Fibroblast of skin of abdomen (primary cell): ENCODE results near the gene EEF2KMT. TPM values are rescaled to one million over a fixed set of nuclear protein-coding genes. Genes with fewer than 3 reads are reported as not detected.
"Not testable (repeated sequence)": the region's sequence is repeated elsewhere in the genome, so short reads cannot be mapped to it uniquely, and the experiment has no call there.

Source experiments
- DNase-seq: peaks from one replicate; pipeline ENCODE4 v3.0.0-alpha.2; 2013
- polyA plus RNA-seq, 2 experiments: library from polyadenylated mRNA; unstranded; fragments of 120-200 nt; gene quantifications; one replicate each; pipeline ENCODE4 v1.2.1, GENCODE V29; 2013; ENCODE audit not compliant: insufficient read length in 2 of 2

The EEF2KMT gene, protein sequence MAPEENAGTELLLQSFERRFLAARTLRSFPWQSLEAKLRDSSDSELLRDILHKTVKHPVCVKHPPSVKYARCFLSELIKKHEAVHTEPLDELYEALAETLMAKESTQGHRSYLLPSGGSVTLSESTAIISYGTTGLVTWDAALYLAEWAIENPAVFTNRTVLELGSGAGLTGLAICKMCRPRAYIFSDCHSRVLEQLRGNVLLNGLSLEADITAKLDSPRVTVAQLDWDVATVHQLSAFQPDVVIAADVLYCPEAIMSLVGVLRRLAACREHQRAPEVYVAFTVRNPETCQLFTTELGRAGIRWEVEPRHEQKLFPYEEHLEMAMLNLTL
- polyA plus RNA-seq (2013, experiment 1 of 2; ENCODE audit: insufficient read length) = 16.6 TPM
- polyA plus RNA-seq (2013, experiment 2 of 2; ENCODE audit: insufficient read length) = 15.1 TPM

DNA sequence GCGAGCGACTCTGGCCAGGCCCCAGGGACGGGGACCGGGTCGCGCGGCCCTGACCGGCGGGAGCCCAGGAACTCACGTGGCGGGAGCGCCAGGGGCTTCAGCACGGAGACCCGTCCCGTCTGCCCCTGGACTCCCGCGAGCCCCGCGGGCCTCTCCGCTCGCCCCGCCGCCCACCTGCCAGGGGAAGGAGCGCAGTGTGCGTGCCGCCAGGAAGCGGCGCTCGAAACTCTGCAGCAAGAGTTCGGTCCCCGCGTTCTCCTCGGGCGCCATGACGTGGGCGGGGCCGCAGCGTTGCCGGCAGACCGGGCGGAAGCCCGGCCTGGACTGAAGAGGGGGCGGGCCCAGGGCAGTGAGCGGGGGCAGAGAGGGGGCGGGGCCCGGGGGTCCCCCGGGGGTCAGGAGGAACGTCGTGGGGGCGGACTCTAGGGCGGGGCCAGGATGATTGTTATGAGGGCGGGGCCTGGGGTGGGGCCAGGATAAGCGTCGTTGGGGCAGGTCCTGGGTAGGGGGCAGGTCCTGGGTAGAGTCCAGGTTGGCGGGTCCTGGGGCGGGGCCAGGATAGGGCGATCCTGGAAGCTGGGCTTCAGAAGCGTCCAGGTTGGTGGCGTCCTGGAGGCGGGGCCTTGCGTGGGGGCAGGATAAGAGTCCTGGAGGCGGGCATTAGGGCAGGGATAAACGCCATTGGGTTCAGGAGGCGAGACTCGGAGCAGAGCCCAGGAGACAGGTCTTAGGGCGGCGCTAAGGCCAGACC lies at the start of gene EEF2KMT:
Gene EEF2KMT (minus strand): TSS at position 326 of the 751 bp plus-strand sequence. CDS start 56 bp downstream, at position 270.
- peak; percentile 100 for DNase-seq

DNA sequence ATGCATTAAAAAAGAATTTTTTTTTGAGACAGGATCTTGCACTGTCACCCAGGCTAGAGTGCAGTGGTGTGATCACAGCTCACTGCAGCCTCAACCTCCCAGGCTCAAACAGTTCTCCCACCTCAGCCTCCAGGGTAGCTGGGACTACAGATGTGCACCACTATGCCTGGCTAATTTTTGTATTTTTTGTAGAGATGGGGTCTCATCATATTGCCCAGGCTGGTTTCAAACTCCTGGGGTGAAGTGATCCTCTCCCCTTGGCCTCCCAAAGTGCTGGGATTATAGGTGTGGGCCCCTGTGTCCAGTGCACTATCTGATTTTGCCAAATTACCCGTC lies 47.0 kb upstream of the EEF2KMT start:
- not testable (repeated sequence) for DNase-seq

DNA sequence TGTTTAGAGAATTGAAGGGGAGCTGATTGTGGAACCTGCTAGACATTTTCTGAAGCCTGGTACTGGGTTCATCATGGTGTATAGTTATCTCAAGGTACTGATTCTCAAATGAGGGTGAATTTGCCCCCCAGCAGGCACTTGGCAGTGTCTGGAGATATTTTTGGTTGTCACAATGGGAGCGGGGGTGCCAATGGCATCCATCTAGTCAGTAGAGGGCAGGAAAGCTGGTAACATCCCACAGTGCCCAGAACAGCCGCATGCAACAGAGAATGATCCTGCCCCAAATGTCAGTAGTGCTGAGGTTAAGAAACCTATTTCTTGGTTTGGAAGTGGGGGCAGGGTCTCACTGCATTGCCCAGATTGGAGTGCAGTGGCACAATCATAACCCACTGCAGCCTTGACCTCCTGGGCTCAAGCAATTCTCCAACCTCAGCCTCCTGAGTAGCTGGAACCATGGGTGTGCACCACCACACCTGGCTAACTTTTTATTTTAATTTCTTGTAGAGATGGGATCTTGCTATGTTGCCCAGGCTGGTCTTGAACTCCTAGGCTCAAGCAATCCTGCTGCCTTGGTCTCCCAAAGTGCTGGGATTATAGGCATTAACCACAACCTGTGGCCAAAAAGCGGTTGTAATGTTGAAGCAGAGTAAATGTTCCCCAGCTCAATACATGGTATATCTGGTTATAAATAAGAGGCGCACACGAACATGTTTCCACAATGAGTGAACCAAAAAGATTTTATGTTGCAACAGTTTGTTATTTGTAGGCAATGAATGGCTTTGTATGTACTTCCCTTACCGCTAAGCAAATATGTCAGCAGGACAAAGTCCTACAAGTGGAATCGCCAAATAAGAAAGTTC lies 46.4 kb upstream of the EEF2KMT start:
- DNase-seq = no peak

DNA sequence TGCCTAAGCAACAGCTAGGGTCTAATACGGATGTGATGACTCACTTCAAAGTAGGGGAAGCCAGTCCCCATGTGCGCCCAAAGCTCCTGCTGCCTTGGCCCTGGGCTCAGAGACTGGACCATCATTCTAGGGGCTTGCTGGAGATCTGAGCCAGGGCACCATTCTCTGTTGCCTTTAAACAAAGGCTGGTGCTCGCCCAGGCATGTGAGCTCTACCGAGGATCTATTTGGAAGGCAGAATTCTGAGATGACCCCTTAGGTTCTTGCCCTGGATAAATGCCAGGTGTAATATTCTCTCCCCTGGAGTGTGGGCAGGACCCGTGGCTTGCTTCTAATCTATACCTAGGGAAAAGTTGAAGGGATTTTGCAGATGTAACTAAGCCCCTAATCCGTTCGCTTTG lies 42.6 kb upstream of the EEF2KMT start:
- not testable (repeated sequence) for DNase-seq

DNA sequence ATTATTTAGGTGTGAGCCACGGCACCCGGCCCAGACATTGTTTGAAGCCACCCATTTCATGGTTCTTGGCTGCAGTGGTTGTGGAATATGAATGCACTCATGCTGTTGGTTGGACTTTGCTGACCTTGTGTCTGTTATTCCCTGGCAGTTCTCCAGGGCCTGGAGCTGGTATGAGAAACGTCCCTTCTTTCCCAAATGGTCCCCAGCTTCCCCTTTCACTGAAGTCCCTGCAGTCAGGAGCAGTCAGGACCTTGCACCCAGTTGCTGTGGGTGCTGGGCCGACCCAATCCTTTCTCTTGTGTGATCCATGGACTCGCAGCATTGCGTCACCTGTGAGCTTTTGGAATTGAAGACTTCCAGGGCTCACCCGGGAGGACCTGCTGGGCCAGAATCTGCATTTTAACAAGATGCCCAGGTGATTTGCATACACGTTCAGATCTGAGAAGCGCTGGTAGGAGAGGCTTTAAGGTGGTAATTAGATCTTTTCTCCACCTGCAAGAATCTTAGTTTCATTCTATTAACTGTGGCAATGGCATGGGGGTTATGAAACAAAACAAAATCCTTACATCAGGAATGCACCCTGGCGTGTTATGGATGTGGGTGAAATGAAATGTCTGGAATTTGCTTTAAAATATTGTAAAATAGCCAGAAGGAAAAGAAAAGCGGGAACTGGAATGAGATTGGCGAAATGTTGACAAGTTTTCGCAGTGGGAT lies 37.3 kb upstream of the EEF2KMT start:
- not testable (repeated sequence) for DNase-seq

DNA sequence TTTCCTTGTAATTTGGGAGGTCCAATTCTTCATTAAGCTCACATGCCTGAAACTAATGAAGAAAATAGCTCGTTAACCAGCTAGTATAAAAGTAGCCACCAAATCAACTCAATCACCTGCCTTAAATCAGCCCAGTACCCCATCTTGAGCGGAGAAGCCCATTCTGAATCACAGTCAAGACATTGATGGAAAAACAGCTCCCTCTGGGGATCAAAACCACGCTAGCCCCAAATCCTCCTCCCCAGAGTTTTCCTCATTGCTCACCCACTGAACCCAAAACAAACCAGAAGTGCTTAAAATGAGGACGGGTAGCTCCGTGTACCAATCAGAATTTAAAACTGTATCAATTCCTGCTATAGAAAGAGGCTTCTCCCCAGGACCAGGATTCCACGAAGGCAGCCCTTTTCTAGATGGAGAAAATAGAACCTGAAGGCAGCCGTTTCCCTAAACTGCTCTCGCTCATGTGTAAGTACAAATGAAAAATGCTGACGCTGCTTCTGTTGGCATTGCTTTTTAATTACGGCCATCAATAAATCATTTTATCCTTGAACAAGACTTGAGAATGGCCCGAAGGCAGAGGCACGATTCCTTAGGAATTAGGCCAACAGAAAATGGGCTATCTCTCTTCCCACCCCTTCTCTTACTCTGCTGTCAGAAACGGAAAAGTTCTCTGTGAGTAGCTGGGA lies 35.5 kb upstream of the EEF2KMT start:
- not testable (repeated sequence) for DNase-seq

DNA sequence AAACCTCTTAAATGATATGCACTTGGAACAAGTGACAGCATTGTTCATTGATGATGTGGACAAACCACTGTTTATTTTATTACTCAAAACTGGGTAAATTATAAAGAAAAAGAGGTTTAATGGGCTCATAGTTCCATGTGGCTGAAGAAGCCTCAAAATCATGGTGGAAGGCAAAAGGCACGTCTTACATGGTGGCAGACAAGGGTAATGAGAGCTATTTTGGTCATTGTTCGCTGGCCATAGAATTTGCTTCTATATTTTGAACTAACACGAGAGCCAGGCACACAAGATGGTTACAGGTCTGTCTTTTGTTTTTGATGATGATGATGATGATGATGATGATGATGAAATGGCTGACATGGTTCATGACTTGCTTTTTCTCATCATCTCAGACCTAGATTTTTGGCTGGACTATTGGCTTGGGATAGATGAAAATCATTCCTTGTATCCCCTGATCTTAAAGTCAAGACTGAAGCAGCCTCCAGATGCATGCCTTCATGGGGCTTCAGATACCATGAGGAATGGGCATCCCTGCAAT lies 33.9 kb upstream of the EEF2KMT start:
- DNase-seq = not testable (repeated sequence)

DNA sequence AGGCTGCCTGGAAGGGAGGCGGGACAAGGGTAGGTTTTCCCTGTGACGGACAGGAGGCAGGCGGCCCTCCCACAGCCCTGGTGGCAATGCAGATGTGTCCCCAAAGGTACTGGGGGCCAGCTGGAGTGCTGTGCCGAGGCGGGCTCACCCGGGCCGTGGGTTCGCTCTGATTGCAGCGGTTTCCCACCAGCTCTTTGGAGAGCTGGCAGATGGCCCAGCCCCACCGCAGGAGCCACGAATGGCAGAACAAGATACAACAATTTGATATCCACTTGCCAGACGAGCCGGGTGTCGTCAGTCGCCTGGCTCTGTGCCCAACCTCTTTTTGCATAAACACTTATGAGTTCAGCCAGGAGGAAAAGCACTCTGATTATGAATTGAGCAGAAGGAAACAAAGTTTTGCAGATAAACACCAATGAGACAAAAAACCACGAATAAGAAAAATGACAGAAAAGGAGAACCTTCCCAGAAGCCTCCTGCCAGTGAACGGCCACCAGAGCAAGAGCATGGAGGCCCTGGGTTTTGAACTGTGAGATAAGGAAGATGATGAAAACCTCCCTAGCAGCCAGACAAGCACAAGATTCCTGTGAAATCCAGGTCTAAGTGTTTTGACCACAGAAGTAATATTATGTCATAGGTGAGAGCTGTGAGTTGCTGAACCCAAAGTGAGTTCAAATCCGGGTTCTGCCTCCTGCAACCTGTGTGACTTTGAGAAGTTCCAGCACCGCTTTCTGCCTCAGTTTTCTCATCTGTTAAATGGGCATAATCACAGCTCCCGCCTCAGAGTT lies 19.9 kb upstream of the EEF2KMT start:
- peak; percentile 30 for DNase-seq

DNA sequence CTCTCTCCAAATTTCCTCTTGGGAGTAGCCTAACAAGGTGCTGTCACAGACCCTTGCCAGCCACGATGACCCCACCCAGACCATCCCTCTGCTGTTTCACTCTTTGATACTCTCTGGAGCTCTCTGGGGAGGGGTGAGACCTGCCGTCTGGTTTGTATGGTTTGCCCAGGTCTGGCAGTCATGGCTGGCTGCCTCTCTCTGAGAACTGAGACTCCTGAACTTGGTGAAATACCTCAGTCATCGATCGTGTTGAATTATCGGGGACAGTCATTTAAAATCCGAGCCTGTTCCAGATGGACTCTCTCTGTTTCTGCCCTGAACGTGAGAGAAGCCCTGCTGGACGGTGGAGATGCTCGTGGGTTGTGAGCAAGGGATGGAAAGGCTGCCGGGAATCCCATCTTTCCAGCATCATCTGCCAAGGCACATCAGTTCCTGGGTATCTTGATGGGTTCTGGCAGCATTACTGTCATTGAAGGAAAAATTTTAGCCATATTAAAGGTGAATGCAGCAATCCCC lies 19.2 kb upstream of the EEF2KMT start:
- DNase-seq = not testable (repeated sequence)

DNA sequence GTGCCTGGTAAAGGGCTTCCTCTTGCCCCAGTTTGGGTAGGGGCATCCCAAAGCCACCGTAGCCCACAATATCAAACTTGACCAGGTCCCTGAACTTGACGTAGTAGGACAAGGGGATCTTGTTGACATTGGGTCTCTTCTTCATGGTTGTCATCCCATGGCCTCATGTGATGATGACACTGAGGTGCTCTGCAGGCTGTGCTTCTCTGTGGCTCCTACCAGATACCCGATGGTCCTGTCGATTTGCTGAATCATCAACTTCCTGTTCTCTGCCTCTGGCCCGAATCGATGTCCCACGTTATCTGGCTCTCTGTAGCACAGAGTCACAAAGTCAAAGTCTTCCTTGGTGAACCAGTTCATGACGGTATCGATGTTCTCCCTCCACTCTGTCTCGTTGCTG lies 13.3 kb upstream of the EEF2KMT start:
- DNase-seq = not testable (repeated sequence)

DNA sequence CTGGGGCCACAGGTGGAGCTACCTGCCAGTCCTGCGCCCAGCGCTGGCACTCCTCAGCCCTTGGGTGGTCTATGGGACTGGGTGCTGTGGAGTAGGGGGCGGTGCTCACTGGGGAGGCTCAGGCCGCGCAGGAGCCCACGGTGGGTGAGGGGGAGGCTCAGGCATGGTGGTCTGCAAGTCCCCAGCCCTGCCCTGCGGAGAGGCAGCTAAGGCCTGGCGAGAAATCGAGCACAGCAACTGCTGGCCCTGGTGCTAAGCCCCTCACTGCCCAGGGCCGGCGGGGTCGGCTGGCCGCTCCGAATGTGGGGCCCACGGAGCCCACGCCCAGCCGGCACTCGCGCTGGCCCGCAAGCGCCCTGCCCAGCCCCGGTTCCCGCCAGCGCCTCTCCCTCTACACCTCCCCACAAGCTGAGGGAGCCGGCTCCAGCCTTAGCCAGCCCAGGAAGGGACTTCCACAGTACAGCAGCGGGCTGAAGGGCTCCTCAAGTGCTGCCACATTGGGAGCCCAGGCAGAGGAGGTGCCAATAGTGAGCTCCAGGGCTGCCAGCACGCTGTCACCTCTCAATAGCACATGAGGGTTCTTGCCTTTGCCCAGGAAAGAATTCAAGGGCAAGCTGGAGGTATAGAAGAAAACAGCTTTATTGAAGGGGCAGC lies 11.0 kb upstream of the EEF2KMT start:
- DNase-seq = no peak

DNA sequence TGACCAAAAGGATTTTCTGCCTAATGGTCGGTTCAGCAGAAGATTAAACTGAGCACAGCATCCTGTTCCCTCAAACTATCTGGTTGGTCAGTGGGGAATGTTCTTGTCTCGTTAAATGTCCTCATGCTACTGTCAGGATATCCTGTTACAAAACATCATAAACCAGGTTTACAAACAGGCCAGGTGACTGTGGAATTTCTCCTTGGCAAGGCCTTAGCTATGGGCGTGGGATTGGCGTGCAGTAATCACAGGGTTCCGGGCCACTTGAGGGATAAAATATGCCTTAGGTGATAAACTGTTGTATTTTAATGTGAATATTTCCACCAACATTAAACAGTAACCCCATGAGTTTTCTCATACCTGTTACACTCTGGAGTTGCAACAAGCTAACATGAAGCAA lies 7.4 kb upstream of the EEF2KMT start:
- not testable (repeated sequence) for DNase-seq

DNA sequence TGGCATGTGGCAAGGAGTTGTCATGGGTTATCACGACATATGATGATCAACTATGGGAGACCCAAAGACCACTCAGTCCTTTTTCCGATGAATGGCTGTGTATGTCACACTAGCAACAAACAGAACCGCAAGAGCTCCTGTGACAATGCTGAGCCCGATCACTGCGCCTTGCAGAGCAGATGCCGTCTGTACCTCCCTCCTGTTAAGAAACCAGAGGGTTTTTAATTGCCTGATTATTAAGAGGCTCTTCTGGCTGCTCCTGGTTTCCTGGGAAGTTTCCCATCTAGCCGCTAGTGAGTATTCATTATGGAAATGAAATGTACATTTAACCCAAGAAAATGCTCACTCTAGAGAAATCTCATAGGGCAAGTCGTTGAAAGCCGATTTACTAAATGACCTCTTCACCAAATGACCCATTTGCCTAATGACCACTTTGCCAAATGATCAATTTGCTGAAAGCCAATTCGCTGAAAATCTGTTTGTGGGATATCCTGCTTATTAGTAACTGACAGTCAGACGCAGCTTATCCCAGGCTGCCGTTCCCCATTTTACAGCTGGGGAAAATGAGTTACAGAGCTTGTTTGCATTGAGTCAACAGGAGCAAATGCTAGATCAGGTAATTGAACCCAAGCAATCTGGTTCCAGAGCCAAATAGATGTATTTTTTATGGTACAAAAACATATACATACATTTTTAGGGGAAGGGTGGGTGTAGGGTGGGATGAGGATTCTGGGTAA lies 5.9 kb upstream of the EEF2KMT start:
- DNase-seq = not testable (repeated sequence)

DNA sequence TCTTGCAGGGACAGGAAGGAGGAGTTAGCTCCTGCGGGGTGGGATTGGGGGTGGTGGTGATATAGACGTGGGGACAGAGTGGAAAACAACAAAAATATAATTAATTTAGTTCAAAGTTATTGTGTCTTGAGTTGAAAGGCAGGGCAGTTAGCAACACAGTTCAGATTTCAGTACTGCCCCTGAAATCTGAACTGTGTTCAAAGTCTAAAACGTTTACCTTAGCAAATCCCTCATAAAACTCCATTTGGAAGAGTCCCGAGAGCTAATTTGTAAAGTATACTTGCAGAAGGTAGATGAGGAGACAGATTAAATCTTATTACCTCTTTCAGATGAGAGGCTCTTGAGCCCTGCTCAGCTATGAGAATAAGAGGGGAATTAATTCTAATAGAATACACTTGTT lies 1.6 kb upstream of the EEF2KMT start:
- DNase-seq = not testable (repeated sequence)

DNA sequence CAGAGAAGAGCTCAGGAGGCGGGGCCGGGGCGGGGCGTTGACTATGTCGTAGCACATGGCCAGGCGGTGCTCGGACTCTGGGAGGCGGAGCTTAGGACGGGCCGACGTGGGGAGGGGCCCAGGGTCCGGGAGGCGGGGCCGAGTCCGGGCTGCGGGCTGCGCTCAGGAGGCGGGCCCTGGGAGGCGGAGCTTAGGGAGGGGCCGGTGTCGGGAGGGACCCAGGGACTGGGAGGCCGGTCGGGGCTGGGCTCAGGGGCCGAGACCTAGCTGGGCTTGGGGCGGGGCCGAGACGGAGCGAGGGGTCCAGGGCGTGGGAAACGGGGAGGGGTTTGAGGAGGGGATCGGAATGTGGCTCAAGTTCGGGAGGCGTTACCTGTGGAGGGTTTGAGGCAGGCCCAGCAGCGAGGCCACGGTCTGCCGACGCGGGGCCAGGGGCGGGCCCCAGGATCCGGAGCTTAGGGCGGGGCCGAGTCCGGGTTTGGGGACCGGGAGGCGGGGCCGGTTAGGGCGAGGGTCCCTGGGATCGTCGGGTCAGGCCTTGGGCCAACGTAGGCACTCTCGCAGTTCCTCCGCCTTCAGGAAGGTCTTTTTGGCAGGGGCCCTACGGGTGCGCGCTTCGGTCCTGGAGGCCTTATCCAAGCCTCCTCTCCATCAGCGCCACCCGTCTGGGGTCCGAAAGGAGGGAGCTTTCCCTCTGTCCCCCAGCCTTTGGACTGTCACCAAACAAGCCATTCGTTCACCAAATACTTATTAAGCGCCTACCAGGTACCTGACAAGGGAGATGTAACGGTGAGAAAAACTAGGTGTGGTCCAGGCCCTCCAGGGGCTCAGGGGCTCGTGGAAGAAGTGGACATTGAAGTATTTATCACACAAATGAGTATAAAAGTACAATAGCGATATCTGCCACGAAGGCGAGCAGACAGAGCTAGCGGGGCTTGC lies 895 bp upstream of the EEF2KMT start:
- peak; percentile 65 for DNase-seq

DNA sequence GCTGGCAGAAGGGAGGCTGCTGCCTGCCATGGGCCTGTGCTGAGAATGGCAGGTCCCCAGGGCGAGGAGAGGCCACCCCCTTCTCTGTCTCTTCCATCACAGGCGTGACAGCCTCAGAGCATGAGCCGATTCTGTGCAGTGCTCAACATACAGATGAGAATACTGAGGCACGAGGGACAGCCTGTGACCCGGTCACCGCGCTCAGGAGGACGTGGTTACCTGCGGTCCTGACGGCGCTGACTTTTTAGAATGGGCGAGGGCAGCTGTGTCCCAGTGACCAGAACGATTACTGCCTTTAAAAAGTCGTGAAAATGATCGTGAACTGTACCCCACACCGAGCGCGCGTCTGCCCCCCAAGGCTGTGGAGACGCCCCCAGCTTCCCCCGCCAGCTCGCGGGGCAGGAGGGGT lies 530 bp downstream of the EEF2KMT start:
- DNase-seq = peak; percentile 34

DNA sequence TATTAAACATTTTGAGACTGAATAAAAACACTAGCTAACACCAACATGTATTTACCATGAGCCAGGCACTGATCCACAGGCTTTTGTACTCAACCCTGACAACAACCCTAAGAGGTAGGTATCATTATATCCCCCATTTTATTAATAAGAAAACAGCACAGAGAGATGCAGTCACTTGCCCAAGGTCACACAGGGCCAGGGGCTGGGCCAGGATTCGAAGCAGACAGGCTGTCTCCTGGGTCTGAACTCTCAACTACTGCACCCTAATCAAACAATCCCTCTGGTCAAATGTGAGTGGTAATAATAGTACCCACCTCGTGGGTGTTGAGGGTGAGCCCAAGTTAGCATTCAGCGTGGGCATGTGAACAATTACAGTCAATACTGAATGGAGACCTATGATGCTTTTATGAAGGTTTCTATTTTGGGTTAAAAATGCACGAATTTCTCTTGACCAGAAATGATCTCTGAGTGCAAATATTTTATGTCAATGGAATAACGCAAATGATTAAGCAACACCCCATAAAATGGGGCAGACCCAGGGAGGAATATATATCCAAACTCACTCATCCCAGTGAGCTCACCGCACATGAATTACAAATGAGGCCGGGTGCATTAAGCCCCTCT lies 1.0 kb downstream of the EEF2KMT start:
- not testable (repeated sequence) for DNase-seq
